ENCODE data around the gene OVCA2. TPM values are rescaled to one million over a fixed set of nuclear protein-coding genes. Genes with fewer than 3 reads are reported as not detected.

OVCA2 gene
- polyA plus RNA-seq, 1 of the 3 experiments (the other 2 are of a cell fraction) = 59.2 TPM

DNA sequence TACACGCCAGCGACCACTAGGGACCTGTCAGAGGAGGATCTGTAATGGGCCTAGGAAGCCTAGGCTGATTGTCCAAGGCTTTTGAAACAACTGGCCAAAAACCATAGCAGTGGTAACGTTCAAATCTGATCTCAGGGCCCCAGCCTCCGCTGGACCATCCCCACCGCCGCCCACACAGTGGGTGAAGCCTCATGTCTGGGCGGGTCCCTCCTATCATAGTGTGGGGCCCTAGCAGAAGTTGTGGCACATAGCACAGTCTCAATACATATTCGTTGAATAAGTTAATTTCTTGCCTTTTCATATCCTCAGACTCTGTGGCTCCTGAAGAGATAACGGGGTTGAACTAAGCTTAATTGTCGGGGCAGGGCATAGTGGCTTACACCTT, 11.1 kb upstream of the OVCA2 start:
- Histone ChIP-seq H3K4me1 (ENCODE audit: control insufficient read depth in 1 of 2, insufficient read depth in 2 of 2, low read depth in 1 of 2, low read length in 1 of 2) (peaks cover 5 to 9% of the 10 kb centered on the region in 2 experiments; a peak in 2 of 4 replicates), H4K20me1 (ENCODE audit: insufficient read depth) (no peaks in the 10 kb centered on the region), H3K27me3 (ENCODE audit: insufficient read depth) (peaks cover 1% of the 10 kb centered on the region; the same call in 1 of the 2 replicates), H3K9ac (peak overlapping the region; percentile 86), H3K27ac (ENCODE audit: low read depth in 2 of 2, low read length in 1 of 2) (peak overlapping the region in 1 of 2 experiments; percentile 31; a peak in 1 of 4 replicates), H2AFZ (ENCODE audit: low read depth) (peak overlapping the region; percentile 4; the same call in 1 of the 2 replicates), H3K79me2 (ENCODE audit: insufficient read depth) (peaks cover 22% of the 10 kb centered on the region), H3K36me3 (replicated peaks in 1 of 2; ENCODE audit: control insufficient read depth in 1 of 2, insufficient read depth in 2 of 2, low read length in 1 of 2) (peaks cover 0 to 4% of the 10 kb centered on the region in 2 experiments), H3F3A (replicated peaks; ENCODE audit: insufficient read depth) (no peaks in the 10 kb centered on the region), H3K9me2 (no peaks in the 10 kb centered on the region), H3K4me2 (peak overlapping the region; percentile 90), H3K9me3 (no peaks in the 10 kb centered on the region), H3K4me3 (ENCODE audit: low read depth in 2 of 2, low read length in 1 of 2) (peak overlapping the region; percentile 99 to 100)
- TF ChIP-seq, protein P1, sequence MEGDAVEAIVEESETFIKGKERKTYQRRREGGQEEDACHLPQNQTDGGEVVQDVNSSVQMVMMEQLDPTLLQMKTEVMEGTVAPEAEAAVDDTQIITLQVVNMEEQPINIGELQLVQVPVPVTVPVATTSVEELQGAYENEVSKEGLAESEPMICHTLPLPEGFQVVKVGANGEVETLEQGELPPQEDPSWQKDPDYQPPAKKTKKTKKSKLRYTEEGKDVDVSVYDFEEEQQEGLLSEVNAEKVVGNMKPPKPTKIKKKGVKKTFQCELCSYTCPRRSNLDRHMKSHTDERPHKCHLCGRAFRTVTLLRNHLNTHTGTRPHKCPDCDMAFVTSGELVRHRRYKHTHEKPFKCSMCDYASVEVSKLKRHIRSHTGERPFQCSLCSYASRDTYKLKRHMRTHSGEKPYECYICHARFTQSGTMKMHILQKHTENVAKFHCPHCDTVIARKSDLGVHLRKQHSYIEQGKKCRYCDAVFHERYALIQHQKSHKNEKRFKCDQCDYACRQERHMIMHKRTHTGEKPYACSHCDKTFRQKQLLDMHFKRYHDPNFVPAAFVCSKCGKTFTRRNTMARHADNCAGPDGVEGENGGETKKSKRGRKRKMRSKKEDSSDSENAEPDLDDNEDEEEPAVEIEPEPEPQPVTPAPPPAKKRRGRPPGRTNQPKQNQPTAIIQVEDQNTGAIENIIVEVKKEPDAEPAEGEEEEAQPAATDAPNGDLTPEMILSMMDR (IDR thresholded peaks at IDR 0.05) = peak; percentile 64
- peak; percentile 79; the same call in 1 of the 2 replicates for TF ChIP-seq RAD21 (IDR thresholded peaks at IDR 0.05; ENCODE audit: low read length)
- TF ChIP-seq, protein P2, sequence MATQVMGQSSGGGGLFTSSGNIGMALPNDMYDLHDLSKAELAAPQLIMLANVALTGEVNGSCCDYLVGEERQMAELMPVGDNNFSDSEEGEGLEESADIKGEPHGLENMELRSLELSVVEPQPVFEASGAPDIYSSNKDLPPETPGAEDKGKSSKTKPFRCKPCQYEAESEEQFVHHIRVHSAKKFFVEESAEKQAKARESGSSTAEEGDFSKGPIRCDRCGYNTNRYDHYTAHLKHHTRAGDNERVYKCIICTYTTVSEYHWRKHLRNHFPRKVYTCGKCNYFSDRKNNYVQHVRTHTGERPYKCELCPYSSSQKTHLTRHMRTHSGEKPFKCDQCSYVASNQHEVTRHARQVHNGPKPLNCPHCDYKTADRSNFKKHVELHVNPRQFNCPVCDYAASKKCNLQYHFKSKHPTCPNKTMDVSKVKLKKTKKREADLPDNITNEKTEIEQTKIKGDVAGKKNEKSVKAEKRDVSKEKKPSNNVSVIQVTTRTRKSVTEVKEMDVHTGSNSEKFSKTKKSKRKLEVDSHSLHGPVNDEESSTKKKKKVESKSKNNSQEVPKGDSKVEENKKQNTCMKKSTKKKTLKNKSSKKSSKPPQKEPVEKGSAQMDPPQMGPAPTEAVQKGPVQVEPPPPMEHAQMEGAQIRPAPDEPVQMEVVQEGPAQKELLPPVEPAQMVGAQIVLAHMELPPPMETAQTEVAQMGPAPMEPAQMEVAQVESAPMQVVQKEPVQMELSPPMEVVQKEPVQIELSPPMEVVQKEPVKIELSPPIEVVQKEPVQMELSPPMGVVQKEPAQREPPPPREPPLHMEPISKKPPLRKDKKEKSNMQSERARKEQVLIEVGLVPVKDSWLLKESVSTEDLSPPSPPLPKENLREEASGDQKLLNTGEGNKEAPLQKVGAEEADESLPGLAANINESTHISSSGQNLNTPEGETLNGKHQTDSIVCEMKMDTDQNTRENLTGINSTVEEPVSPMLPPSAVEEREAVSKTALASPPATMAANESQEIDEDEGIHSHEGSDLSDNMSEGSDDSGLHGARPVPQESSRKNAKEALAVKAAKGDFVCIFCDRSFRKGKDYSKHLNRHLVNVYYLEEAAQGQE (IDR thresholded peaks at IDR 0.05; ENCODE audit: low read depth, low read length) = no peak
- TF ChIP-seq SIN3A (IDR thresholded peaks at IDR 0.05; ENCODE audit: borderline replicate concordance, low read depth, low read length) = peak; percentile 91; the same call in 1 of the 2 replicates
- POLR2A ChIA-PET = interaction anchor here (1.3 kb wide), 1 partner anchor 10 kb away, joined by 4 read pairs; no protein-coding TSS in a partner anchor
- WGBS (ENCODE audit: low lambda C conversion rate) = 16% methylated on average over 10 of the region's 10 CpGs
- CTCF ChIA-PET = interaction anchor here (0.5 to 8.6 kb wide), 11 partner anchors 9 to 458 kb away, joined by 3 to 197 read pairs (median 5); partner anchors contain the start of genes HIC1 and OVCA2
- no peak for DNase-seq

GRCh38 chr17:2033153-2033552, 8.7 kb upstream of the OVCA2 start:
- peaks cover 5 to 9% of the 10 kb centered on the region in 2 experiments; a peak in 2 of 4 replicates for H3K4me1 ChIP-seq (ENCODE audit: control insufficient read depth in 1 of 2, insufficient read depth in 2 of 2, low read depth in 1 of 2, low read length in 1 of 2)
- WGBS (ENCODE audit: low lambda C conversion rate) = 87% methylated on average over 7 of the region's 7 CpGs
- no peak overlapping the region for H2AFZ ChIP-seq (ENCODE audit: low read depth)
- H3K36me3 ChIP-seq (replicated peaks in 1 of 2; ENCODE audit: control insufficient read depth in 1 of 2, insufficient read depth in 2 of 2, low read length in 1 of 2) = peaks cover 0 to 21% of the 10 kb centered on the region in 2 experiments
- ChIA-PET CTCF (interaction anchor here (1.2 to 3.6 kb wide), 3 partner anchors 9 to 151 kb away, joined by 3 to 18 read pairs (median 18); partner anchors contain the start of gene OVCA2), POLR2A (no interaction called here)
- no peak for DNase-seq
- H3K27ac ChIP-seq (ENCODE audit: low read depth in 2 of 2, low read length in 1 of 2) = no peak overlapping the region
- H3F3A ChIP-seq (replicated peaks; ENCODE audit: insufficient read depth) = no peaks in the 10 kb centered on the region
- no peaks in the 10 kb centered on the region for H4K20me1 ChIP-seq (ENCODE audit: insufficient read depth)
- no peaks in the 10 kb centered on the region for H3K27me3 ChIP-seq (ENCODE audit: insufficient read depth)
- H3K79me2 ChIP-seq (ENCODE audit: insufficient read depth) = peaks cover 22% of the 10 kb centered on the region
- TF ChIP-seq YY1 (IDR thresholded peaks at IDR 0.05; ENCODE audit: low read depth) (no peak), MXI1 (IDR thresholded peaks at IDR 0.05; ENCODE audit: low read depth, low read length) (no peak), JUND (IDR thresholded peaks at IDR 0.05) (no peak), EP300 (IDR thresholded peaks at IDR 0.05; ENCODE audit: borderline replicate concordance in 1 of 2, low read depth in 1 of 2, low read length in 1 of 2) (no peak), ELF1 (IDR thresholded peaks at IDR 0.05) (no peak)
- TF ChIP-seq, protein P3, sequence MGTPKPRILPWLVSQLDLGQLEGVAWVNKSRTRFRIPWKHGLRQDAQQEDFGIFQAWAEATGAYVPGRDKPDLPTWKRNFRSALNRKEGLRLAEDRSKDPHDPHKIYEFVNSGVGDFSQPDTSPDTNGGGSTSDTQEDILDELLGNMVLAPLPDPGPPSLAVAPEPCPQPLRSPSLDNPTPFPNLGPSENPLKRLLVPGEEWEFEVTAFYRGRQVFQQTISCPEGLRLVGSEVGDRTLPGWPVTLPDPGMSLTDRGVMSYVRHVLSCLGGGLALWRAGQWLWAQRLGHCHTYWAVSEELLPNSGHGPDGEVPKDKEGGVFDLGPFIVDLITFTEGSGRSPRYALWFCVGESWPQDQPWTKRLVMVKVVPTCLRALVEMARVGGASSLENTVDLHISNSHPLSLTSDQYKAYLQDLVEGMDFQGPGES (IDR thresholded peaks at IDR 0.05; ENCODE audit: low read depth, low read length) = no peak
- H3K9me3 ChIP-seq = no peaks in the 10 kb centered on the region
- no peak overlapping the region for H3K9ac ChIP-seq
- H3K4me2 ChIP-seq = no peak overlapping the region
- no peak overlapping the region for H3K4me3 ChIP-seq (ENCODE audit: low read depth in 2 of 2, low read length in 1 of 2)
- H3K9me2 ChIP-seq = no peaks in the 10 kb centered on the region

Measured in SK-N-SH (cell line).